HEK293 (cell line): ENCODE data around the gene SLC10A7.

Experiments
- CTCF ChIA-PET: fragments of 350-600 bp; formaldehyde crosslinking; extraction: SDS; loops from one replicate; lab custom pipeline; 2021; ENCODE audit warnings: antibody characterized with exemption; lab: Yijun Ruan, JAX
- POLR2A ChIA-PET: fragments of 300-600 bp; formaldehyde crosslinking; extraction: SDS; loops from one replicate; lab custom pipeline; 2020; ENCODE audit warnings: antibody characterized with exemption, inconsistent platforms; lab: Yijun Ruan, JAX
- H3K27ac ChIP-seq: fragments of 200-500 bp; sonication (Bioruptor generic); 2 replicates; pipeline ENCODE4 v1.5.1; 2014; ENCODE audit warnings: low read depth, low read length, control low read depth, inconsistent platforms; ENCODE audit errors: extremely low read depth
- H3K36me3 ChIP-seq, 2 experiments: fragments of 200-500 bp in 1 of 2; sonication (Bioruptor generic) in 1 of 2; 1 replicate in 1 of 2; 2 replicates in 1 of 2; pipeline ENCODE4 v1.5.1; 2014 to 2017; ENCODE audit warnings: inconsistent platforms in 2 of 2, low read length in 2 of 2; ENCODE audit not compliant: control insufficient read depth in 2 of 2, insufficient read depth in 1 of 2
- H3K4me1 ChIP-seq: fragments of 200-500 bp; sonication (Bioruptor generic); 2 replicates; pipeline ENCODE4 v1.5.1; 2014; ENCODE audit warnings: mild to moderate bottlenecking, low read length, inconsistent platforms; ENCODE audit not compliant: control insufficient read depth, insufficient read depth
- H3K4me3 ChIP-seq: 2 replicates; pipeline ENCODE4 v1.5.1; 2011; ENCODE audit warnings: low read depth, mild to moderate bottlenecking, control low read depth, low read length, moderate library complexity
- H3K9me3 ChIP-seq: fragments of 200-500 bp; sonication (Bioruptor generic); 2 replicates; pipeline ENCODE4 v1.5.1; 2014; ENCODE audit warnings: low read depth, low read length, inconsistent platforms; ENCODE audit not compliant: control insufficient read depth, insufficient read depth
- AEBP2 ChIP-seq: fragments of 450-650 bp; formaldehyde crosslinking; IDR thresholded peaks from 2 replicates; pipeline ENCODE4 v1.5.1; 2016; ENCODE audit warnings: missing biosample characterization, missing genetic modification characterization, borderline replicate concordance
- HOXC10 ChIP-seq: sonication (generic); formaldehyde crosslinking; IDR thresholded peaks from 2 replicates; pipeline ENCODE4 v1.8.1; 2023; ENCODE audit warnings: mild to moderate bottlenecking, missing genetic modification reagents
- KLF16 ChIP-seq: fragments of 450-650 bp; formaldehyde crosslinking; IDR thresholded peaks from 2 replicates; pipeline ENCODE4 v1.5.1; 2017; ENCODE audit warnings: missing biosample characterization, missing genetic modification characterization
- KLF7 ChIP-seq: fragments of 450-650 bp; formaldehyde crosslinking; IDR thresholded peaks from 2 replicates; pipeline ENCODE4 v1.5.1; 2016; ENCODE audit warnings: missing biosample characterization, missing genetic modification characterization, borderline replicate concordance
- KLF9 ChIP-seq: fragments of 450-650 bp; formaldehyde crosslinking; IDR thresholded peaks from 2 replicates; pipeline ENCODE4 v1.5.1; 2016; ENCODE audit warnings: missing biosample characterization, missing genetic modification characterization, low read depth
- OSR2 ChIP-seq: fragments of 450-650 bp; formaldehyde crosslinking; IDR thresholded peaks from 2 replicates; pipeline ENCODE4 v1.5.1; 2016; ENCODE audit warnings: missing biosample characterization, missing genetic modification characterization
- OVOL3 ChIP-seq: fragments of 450-650 bp; formaldehyde crosslinking; IDR thresholded peaks from 2 replicates; pipeline ENCODE4 v1.5.1; 2016; ENCODE audit warnings: missing biosample characterization, missing genetic modification characterization
- PBX3 ChIP-seq: sonication (generic); formaldehyde crosslinking; IDR thresholded peaks from 2 replicates; pipeline ENCODE4 v1.8.1; 2022; ENCODE audit warnings: mild to moderate bottlenecking, moderate library complexity, missing genetic modification reagents
- PRDM1 ChIP-seq: fragments of 450-650 bp; formaldehyde crosslinking; IDR thresholded peaks from 2 replicates; pipeline ENCODE4; 2016; ENCODE audit warnings: missing biosample characterization, missing genetic modification characterization
- RBAK ChIP-seq: fragments of 450-650 bp; formaldehyde crosslinking; IDR thresholded peaks from 2 replicates; pipeline ENCODE4 v1.5.1; 2016; ENCODE audit warnings: missing biosample characterization, missing genetic modification characterization
- WT1 ChIP-seq: fragments of 450-650 bp; formaldehyde crosslinking; IDR thresholded peaks from 2 replicates; pipeline ENCODE4 v1.5.1; 2016; ENCODE audit warnings: missing biosample characterization, missing genetic modification characterization
- ZEB2 ChIP-seq: fragments of 450-650 bp; formaldehyde crosslinking; IDR thresholded peaks from 2 replicates; pipeline ENCODE4 v1.5.1; 2016; ENCODE audit warnings: missing biosample characterization, missing genetic modification characterization
- ZFP3 ChIP-seq: fragments of 450-650 bp; formaldehyde crosslinking; IDR thresholded peaks from 2 replicates; pipeline ENCODE4 v1.5.1; 2016; ENCODE audit warnings: low read depth, missing biosample characterization, missing genetic modification characterization
- ZFP41 ChIP-seq: fragments of 450-650 bp; formaldehyde crosslinking; IDR thresholded peaks from 2 replicates; pipeline ENCODE4 v1.5.1; 2016; ENCODE audit warnings: missing biosample characterization, missing genetic modification characterization, borderline replicate concordance
- ZFP69B ChIP-seq: fragments of 450-650 bp; formaldehyde crosslinking; IDR thresholded peaks from 2 replicates; pipeline ENCODE4 v1.5.1; 2016; ENCODE audit warnings: missing biosample characterization, missing genetic modification characterization
- ZNF148 ChIP-seq: fragments of 450-650 bp; formaldehyde crosslinking; IDR thresholded peaks from 2 replicates; pipeline ENCODE4 v1.5.0; 2017; ENCODE audit warnings: missing biosample characterization, missing genetic modification characterization, borderline replicate concordance
- ZNF157 ChIP-seq: fragments of 450-650 bp; formaldehyde crosslinking; IDR thresholded peaks from 2 replicates; pipeline ENCODE4 v1.5.1; 2016; ENCODE audit warnings: missing biosample characterization, missing genetic modification characterization
- ZNF169 ChIP-seq: fragments of 450-650 bp; formaldehyde crosslinking; IDR thresholded peaks from 2 replicates; pipeline ENCODE4 v1.5.1; 2016; ENCODE audit warnings: missing biosample characterization, missing genetic modification characterization
- ZNF202 ChIP-seq: fragments of 450-650 bp; formaldehyde crosslinking; IDR thresholded peaks from 2 replicates; pipeline ENCODE4 v1.5.1; 2016; ENCODE audit warnings: missing biosample characterization, missing genetic modification characterization, borderline replicate concordance
- ZNF26 ChIP-seq: fragments of 450-650 bp; formaldehyde crosslinking; IDR thresholded peaks from 2 replicates; pipeline ENCODE4 v1.5.1; 2016; ENCODE audit warnings: missing biosample characterization, missing genetic modification characterization
- ZNF549 ChIP-seq: fragments of 450-650 bp; IDR thresholded peaks from 2 replicates; pipeline ENCODE4 v1.5.1; 2018; ENCODE audit warnings: missing biosample characterization, missing genetic modification characterization, mild to moderate bottlenecking, inconsistent platforms, moderate library complexity
- ZNF654 ChIP-seq: fragments of 450-650 bp; formaldehyde crosslinking; IDR thresholded peaks from 2 replicates; pipeline ENCODE4 v1.5.1; 2016; ENCODE audit warnings: low read depth, missing biosample characterization, missing genetic modification characterization
- ZNF658 ChIP-seq: fragments of 450-650 bp; formaldehyde crosslinking; IDR thresholded peaks from 2 replicates; pipeline ENCODE4; 2016; ENCODE audit warnings: missing biosample characterization, missing genetic modification characterization
- ZNF670 ChIP-seq: fragments of 450-650 bp; formaldehyde crosslinking; IDR thresholded peaks from 2 replicates; pipeline ENCODE4 v1.5.1; 2016; ENCODE audit warnings: missing biosample characterization, missing genetic modification characterization, low read depth
- ZNF701 ChIP-seq: fragments of 450-650 bp; formaldehyde crosslinking; IDR thresholded peaks from 2 replicates; pipeline ENCODE4 v1.5.1; 2016; ENCODE audit warnings: missing biosample characterization, missing genetic modification characterization

The SLC10A7 gene

GRCh38 chr4:146222313-146222712, 299.4 kb downstream of the SLC10A7 start:
- no peaks in the 10 kb centered on the region for H3K36me3 ChIP-seq
- TF ChIP-seq ZFP3 (tag by site-specific recombination), result no peak
- no peak for TF ChIP-seq RBAK
- no peak for TF ChIP-seq KLF9
- TF ChIP-seq ZNF701 (tag by site-specific recombination), result no peak
- TF ChIP-seq ZNF169 (tag by site-specific recombination), result no peak
- no peak for TF ChIP-seq ZNF549 (tag by site-specific recombination)
- no peak for TF ChIP-seq ZNF658 (tag by site-specific recombination)
- no peaks in the 10 kb centered on the region for H3K9me3 ChIP-seq
- no peak overlapping the region for H3K27ac ChIP-seq
- no peak overlapping the region for H3K4me3 ChIP-seq
- CTCF ChIA-PET, result no interaction called here
- H3K4me1 ChIP-seq, result no peaks in the 10 kb centered on the region
- POLR2A ChIA-PET, result no interaction called here

GRCh38 chr4:146214238-146214637, 307.5 kb downstream of the SLC10A7 start, which contains the start of gene REELD1:
REELD1 (plus strand) TSS chr4:146214538; CDS start chr4:146216953, 2,415 bp downstream.
- ChIA-PET POLR2A (no interaction called here), CTCF (interaction anchor here (0.6 to 2.0 kb wide), 2 partner anchors 10 to 407 kb away, joined by 3 to 6 read pairs; no protein-coding TSS in a partner anchor)
- Histone ChIP-seq H3K4me3 (no peak within 1 kb of the TSS), H3K4me1 (no peaks in the 10 kb centered on the region), H3K9me3 (no peaks in the 10 kb centered on the region), H3K36me3 (no peaks in the 10 kb centered on the region), H3K27ac (no peak within 1 kb of the TSS)
- TF ChIP-seq ZFP69B (tag by site-specific recombination) (no peak), ZNF26 (tag by site-specific recombination) (no peak), ZNF670 (tag by site-specific recombination) (no peak), WT1 (no peak), PRDM1 (tag by site-specific recombination) (no peak), OSR2 (tag by site-specific recombination) (no peak), ZNF654 (tag by site-specific recombination) (no peak), ZEB2 (tag by site-specific recombination) (no peak), OVOL3 (tag by site-specific recombination) (no peak), KLF7 (tag by site-specific recombination) (no peak), ZNF202 (no peak), ZNF157 (tag by site-specific recombination) (no peak), HOXC10 (no peak), KLF16 (tag by site-specific recombination) (no peak), ZFP41 (no peak), ZNF148 (tag by site-specific recombination) (no peak), PBX3 (CRISPR knock-in tag) (no peak), AEBP2 (no peak)
